ENCODE data around the gene RFWD3.

- TF ChIP-seq CTCF (conservative IDR thresholded peaks at IDR 0.05; ENCODE audit: low read depth, low read length) (no peak), EZH2 (IDR thresholded peaks at IDR 0.05; ENCODE audit: borderline replicate concordance, low read depth, low read length, poor library complexity, severe bottlenecking) (no peak)
Observed at GRCh38 chr16:74660383-74660782, 6.3 kb downstream of the RFWD3 start.

Data from A673 (cell line).